Measurements from ENCODE around the gene PLD6.
"Not testable (repeated sequence)": the region's sequence is repeated elsewhere in the genome, so short reads cannot be mapped to it uniquely, and the experiment has no call there.

Gene PLD6

GRCh38 chr17:17172990-17173389 lies 33.1 kb downstream of the PLD6 start:
- DNase-seq: no peak

- DNase-seq: no peak
These were observed 33.9 kb downstream of the PLD6 start for GRCh38 chr17:17172001-17172939.

DNA sequence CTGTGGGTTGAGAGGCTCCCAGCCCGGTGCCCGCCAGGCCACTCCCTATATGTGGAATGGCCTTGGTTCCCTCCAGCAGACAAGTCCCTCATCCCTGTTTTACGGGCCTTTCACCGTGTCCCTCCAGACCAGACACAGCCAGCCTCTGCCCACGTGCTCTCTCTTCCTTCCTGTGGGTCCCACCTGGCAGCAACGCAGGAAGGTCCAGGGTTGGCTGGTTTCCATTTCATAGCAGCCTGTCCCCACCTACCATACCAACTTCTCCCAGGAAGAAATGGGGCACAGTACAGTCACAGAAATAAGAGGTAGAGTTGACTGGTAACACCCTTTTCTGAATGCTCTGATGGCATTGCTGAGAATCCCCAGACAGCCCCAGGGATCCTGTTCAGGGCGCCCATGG lies 34.9 kb downstream of the PLD6 start:
- no peak for DNase-seq

DNA sequence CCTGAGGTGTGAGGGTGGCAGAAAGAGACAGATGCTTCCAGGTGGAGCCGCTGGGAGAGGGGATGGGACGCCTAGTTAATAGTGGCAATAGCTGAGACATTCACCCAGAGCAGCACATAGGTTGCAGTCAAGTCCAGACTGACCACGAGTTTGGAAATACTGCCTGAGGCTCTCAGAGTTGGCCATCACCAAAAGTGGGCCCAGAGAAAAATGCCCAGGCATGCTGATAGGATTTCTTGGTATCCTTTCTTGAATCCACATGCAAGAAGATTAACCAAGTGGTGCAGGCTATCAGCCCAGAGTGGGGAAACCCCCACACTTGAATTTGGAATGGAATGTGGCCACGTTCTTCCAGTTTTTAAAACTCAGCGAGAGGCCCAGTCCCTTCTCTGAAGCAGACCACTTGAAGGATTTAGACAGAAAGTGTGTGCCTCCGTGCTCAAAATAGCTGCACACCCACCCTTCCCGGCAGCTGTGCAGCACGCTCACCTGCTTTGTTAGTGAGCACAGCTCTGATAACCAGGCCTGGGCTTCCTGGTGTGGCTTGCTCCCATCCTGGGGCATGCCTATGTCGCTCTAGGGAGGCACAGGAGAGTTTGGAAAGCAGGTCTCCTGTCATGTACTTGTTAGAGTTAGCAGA lies 35.7 kb downstream of the PLD6 start:
- no peak for DNase-seq

DNA sequence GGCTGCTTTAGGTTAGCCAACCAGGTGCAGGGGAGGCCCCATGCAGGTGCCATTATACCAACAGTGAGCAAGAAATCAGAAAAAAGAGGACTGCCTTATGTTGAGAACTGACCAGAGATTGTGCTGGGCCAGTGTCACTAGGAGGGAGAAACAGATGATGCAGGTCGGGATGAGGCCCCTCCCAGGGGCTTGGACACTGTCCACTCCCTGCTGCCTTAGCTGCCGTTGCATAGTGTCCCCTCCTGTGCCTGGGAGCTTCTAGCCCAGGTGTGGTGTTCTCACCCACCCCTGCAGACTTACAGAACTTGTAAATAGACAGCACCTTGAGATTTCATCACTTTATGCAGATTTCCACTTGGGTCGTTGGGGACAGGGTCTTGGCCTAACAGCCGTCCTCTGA lies 36.7 kb downstream of the PLD6 start:
- no peak for DNase-seq

DNA sequence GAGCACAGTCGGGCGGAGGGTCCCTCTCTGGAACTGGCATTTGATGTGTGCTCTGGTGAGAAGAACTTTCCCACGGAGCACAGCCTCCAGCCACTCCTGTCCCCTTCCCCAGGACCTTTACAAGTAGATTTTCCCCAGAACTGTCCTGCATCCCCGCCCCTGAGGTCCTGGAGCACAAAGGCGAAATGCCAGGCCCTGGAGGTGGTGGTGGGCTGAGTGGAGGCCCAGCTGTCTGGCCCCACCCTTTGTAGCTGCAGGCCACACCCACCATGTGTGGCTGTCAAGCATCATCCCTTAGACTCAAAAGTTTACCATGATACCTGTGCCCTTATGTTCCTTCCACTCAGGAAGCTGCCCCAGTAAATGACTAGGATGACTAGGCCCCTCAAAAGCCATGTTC lies 37.7 kb downstream of the PLD6 start:
- DNase-seq: no peak

DNA sequence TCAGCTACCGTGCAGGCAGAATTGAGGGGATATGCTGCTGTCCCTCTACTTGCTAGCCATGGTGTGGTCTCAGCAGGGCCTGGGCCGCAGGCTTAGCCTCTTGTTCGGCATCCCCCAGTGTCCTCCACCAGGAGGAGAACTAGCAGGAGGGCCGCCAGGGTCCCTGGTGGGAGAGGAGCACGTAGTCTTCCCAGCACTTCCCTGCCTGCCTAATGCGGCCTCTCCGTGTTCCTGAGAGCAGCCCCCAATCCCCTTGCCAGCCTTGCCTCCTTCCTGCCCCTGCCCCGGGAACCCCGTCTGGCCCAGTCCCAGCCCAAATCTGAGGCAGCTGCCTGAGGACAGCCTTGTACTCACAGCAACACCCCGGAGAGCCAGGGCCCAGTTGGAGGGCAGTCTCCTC lies 38.1 kb downstream of the PLD6 start:
- DNase-seq: no peak

- DNase-seq: no peak
These were observed 38.8 kb downstream of the PLD6 start for GRCh38 chr17:17167356-17167755.

GRCh38 chr17:17166446-17166845 lies 39.7 kb downstream of the PLD6 start:
- DNase-seq: no peak

- no peak for DNase-seq
These were observed 40.3 kb downstream of the PLD6 start for GRCh38 chr17:17165666-17166308.

DNA sequence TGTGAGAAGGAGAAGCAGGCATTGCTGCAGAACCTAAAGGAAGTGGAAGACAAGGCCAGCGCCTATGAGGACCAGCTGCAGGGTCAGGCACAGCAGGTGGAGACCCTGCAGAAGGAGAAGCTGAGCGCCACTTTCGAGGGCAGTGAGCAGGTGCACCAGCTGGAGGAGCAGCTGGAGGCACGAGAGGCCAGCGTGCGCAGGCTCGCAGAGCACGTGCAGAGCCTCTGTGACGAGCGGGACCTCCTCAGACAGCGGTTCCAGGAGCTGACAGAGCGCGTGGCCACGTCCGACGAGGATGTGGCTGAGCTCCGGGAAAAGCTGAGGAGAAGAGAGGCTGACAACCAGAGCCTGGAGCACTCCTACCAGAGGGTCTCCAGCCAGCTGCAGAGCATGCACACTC lies 41.5 kb downstream of the PLD6 start:
- DNase-seq: no peak

DNA sequence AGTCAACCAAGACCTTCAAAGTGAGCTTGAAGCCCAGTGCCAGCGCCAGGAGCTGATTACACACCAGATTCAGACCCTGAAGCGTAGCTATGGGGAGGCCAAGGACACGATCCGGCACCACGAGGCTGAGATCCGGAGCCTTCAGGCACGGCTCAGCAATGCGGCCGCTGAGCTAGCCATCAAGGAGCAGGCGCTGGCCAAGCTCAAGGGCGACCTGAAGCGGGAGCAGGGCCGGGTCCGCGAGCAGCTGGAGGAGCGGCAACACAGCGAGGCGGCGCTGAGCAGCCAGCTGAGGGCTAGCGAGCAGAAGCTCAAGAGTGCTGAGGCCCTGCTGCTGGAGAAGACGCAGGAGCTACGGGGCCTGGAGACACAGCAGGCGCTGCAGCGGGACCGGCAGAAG lies 42.0 kb downstream of the PLD6 start:
- DNase-seq: no peak

DNA sequence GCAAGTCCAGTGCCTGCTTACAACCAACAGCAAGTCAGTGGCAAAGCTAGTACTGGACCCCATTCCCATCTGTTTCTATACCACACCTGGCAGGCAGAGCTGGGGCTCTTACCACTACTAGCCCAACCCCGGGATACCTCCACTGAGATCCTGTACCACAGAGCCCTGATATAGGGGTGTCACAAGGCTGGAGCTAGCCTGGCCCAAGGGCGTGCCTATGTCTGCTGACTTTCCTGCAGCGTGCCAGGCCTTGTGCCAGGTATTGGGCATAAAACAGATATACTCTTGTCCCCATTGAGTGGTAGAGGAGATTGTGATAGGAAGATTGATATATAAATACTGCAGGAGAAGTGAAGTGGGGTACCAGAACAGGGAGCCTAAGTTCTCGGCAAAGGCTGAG lies 44.4 kb downstream of the PLD6 start:
- no peak for DNase-seq

DNA sequence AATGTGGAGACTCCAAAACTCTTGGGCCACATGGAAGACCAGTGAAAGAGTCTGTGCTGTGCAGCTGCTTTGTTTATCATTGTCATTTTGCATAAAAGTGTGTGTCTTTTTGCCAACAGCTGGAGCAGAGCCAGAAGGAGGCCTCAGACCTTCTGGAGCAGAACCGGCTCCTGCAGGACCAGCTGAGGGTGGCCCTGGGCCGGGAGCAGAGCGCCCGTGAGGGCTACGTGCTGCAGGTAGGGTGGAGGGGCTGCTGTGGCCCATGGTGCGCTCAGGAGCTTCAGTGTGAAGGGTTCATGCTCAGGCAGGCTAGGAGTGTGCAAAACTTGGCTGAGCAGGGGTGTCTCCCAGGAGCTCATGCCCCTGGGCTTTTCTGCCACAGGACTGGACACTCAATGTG lies 45.0 kb downstream of the PLD6 start:
- DNase-seq: no peak

GRCh38 chr17:17159571-17159970 lies 46.6 kb downstream of the PLD6 start:
- DNase-seq: no peak

DNA sequence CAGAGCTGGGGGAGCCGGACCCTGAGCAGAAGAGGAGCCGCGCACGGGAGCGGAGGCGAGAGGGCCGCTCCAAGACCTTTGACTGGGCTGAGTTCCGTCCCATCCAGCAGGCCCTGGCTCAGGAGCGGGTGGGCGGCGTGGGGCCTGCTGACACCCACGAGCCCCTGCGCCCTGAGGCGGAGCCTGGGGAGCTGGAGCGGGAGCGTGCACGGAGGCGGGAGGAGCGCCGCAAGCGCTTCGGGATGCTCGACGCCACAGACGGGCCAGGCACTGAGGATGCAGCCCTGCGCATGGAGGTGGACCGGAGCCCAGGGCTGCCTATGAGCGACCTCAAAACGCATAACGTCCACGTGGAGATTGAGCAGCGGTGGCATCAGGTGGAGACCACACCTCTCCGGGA lies 47.6 kb downstream of the PLD6 start:
- not testable (repeated sequence) for DNase-seq

DNA sequence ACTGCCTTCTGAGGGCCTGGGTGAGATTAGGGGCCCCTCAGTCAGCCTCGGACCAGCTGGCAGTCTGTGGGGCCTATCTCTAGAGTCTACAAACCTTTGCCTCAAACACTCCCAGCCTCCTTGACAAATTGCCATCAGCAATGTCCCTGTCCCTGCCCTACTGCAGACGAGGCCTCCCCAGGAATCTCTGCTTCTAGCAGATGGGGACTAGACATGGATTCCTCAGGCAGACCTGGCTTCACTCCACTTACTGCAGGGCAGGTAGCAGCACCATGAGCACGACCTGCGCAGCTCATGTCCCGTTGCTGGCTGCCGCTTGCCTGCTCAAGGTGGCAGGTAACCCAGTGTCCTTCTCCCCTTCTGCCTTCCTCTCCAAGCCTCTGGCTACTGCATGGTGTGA lies 49.1 kb downstream of the PLD6 start:
- DNase-seq: no peak

DNA sequence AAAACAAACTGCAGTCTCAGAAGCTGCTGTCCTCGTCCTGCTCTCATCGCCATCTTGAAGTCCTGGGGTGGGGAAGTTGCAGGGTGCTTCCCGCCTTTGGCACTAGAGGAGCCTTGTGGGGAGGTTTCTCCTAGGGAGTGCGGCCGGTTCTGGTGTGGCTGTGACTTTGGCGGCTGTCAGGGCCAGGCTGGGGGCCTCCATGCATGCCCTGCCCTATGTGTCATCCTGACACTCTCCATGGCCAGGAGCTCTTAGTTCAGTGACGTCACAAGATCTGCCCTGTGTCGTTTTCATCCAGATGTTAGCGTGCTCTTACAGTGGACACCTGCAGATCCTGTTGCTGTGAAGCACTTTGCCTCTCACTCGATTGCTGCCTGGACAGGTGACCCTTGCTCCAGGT lies 49.6 kb downstream of the PLD6 start:
- no peak for DNase-seq

- DNase-seq: no peak
These were observed 50.0 kb downstream of the PLD6 start for GRCh38 chr17:17156107-17156506.

DNA sequence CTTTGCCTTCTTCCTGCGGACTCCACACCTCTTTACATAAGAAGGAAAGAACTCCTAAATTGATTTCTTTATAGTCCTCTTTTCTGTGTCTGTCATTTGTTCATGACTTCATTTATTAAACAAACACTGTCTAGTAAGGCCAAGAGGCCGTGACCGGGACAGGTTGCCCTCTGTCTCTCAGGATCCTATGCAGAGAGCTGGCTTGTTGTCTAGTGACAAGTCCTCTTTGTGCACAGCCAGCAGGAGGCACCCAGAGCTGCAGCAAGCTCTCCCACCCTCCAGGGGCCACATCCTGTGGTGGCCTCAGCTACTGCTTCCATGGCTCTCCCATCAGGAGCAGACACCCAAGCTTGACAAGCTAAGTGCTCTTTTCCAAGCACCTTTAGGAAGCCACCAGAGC lies 50.6 kb downstream of the PLD6 start:
- DNase-seq: no peak

- no peak for DNase-seq
These were observed 51.2 kb downstream of the PLD6 start for GRCh38 chr17:17154981-17155380.

- no peak for DNase-seq
These were observed 51.6 kb downstream of the PLD6 start for GRCh38 chr17:17154556-17154955.

- no peak for DNase-seq
These were observed 52.4 kb downstream of the PLD6 start for GRCh38 chr17:17153709-17154108.

GRCh38 chr17:17153071-17153470 lies 53.1 kb downstream of the PLD6 start:
- DNase-seq: no peak
